Regular cardiac myocyte (primary cell): ENCODE measurements around the gene PSMA2. TPM values are rescaled to one million over a fixed set of nuclear protein-coding genes. Genes with fewer than 3 reads are reported as not detected.

ENCODE experiments used
- total RNA-seq: library from RNA; depleted of rRNA; stranded (reverse); fragments of >200 nt; gene quantifications from 2 replicates; pipeline ENCODE4 v1.2.3, GENCODE V29; 2014

The PSMA2 gene
- 87.7 and 117 TPM in 2 replicates for total RNA-seq

DNA sequence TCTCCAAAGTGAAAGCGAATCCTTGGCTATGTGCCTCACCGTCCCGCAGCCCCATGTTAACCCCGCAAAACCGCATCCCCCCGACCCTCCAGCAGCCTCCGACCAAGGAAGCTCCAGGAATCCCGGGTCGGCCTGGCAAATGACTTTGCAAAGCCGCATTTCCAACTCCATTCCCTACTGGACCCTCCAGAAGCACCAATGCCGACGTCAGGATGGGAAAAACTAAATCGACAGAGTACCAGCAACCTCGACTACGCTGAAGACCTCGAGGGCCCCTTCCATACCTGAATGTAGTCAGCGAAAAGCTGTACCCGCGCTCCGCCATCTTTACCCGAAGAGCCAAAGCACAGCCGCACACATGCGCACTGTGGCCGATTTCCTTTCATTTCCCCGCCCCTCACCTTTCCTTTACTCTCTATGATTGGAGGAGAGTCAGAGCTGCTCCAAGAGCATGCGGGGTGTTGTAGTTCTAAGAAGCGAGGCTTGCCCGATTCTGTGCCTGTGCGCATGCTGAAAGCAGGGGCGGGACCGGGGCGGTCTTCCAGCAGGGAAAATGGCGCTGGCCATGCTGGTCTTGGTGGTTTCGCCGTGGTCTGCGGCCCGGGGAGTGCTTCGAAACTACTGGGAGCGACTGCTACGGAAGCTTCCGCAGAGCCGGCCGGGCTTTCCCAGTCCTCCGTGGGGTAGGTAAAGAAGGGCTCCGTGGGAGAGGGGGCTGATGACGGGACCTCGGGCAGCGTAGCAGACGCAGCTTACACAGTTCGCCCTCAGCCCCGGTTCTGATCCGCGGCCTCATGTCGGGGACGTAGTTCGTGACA is at the start of gene PSMA2, which contains the start of gene MRPL32:
PSMA2 (minus strand) TSS at position 341 of the 818 bp plus-strand sequence; CDS start at position 325, 16 bp downstream.
MRPL32 (plus strand) TSS at position 543 of the 818 bp plus-strand sequence; CDS start at position 554, 11 bp downstream.

DNA sequence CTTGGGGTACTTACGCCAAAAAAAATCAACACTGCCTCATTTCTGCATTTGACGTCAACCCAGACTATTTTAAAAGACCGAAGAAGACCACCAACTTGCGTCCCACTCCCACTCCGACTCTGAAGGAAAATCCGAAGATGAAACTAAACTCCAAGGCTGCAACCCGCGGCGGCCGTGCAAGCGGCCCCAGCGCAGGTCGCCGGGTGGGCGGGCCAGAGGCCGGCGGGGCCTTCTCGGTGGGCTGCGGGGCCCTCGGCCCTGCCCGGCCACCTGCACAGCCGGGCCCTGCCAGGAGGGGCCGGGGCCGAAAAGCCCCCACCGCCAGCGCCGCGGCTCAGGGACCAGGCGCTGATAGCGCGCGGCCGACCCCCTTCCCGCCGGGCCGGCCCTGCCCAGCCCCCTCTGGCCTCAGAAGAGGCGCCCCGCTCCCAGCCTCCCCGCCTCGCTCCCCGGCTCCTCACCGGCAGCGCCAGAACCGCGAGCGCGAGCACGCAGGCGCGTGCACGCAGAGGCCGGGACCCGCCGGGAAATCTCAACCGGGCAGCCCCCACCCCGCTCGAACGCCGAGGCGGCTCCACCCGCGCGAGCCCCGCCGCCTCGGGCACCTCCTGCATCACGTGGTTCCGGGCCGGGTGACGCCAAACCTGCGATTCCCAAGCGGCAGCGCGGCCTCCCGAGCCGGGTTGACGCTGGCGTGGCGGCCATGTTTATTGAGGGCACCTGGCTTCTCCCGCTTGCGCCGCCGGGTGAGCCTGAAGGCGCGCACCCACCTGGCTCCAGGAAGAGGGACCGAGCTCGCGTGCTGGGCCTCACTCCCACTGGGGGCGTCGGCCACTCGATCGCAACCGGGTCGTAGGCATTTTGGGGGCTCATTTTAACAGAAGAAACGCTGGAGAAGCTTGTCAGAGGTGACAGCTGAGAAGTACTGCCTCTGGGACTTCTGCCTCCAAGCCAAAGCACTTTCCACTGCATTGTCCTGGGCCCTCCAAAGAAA is 20.2 kb downstream of the PSMA2 start, which contains the start of gene C7orf25:
C7orf25 (minus strand) TSS at position 617 of the 994 bp plus-strand sequence. CDS start 1,170 bp downstream, outside the sequence.

Other genes starting within 250 kb of the PSMA2 start
- gene C7orf25, start 20.1 kb downstream of the PSMA2 start, total RNA-seq, result 8.4 and 11.3 TPM in 2 replicates
- gene MRPL32, start 202 bp upstream of the PSMA2 start, total RNA-seq, result 54.4 and 72.1 TPM in 2 replicates
- not detected in 2 replicates for gene HECW1, start 180.5 kb upstream of the PSMA2 start, total RNA-seq